Muscle of back (tissue), 11 donors: ENCODE results near the gene KCNJ11. TPM values are rescaled to one million over a fixed set of nuclear protein-coding genes. Genes with fewer than 3 reads are reported as not detected.

ENCODE experiments used
- DNase-seq, 3 donors: peaks; one replicate each; pipeline versions ENCODE4 v3.0.0 to v3.0.0-alpha.2; 2013
- polyA plus RNA-seq, 10 donors: library from polyadenylated mRNA; unstranded; fragments of 120-200 nt; gene quantifications; one replicate each; pipeline ENCODE4 v1.2.1, GENCODE V29; 2013; ENCODE audit not compliant: insufficient read length in 10 of 10

The KCNJ11 gene
- polyA plus RNA-seq, 10 donors, result 8.3 to 21.7 (median 13.6) TPM

GRCh38 chr11:17366495-17366894 is 22.0 kb downstream of the KCNJ11 start:
- no peak for DNase-seq

- peak; percentile 55 to 76 (median 61) for DNase-seq
Measured at GRCh38 chr11:17354601-17354991, 33.9 kb downstream of the KCNJ11 start.

- no peak for DNase-seq
Measured at GRCh38 chr11:17353821-17354600, 34.4 kb downstream of the KCNJ11 start.

GRCh38 chr11:17352950-17353820 is 35.3 kb downstream of the KCNJ11 start:
- peak; percentile 50 to 94 (median 68) for DNase-seq

- peak in 2 of 3 donors; percentile 37 to 77 for DNase-seq
Measured at GRCh38 chr11:17351510-17352176, 36.8 kb downstream of the KCNJ11 start, which contains the start of gene NCR3LG1. TSS of gene NCR3LG1 (plus strand) at chr11:17351800. CDS start at chr11:17351970, 170 bp downstream.

GRCh38 chr11:17351172-17351509 is 37.3 kb downstream of the KCNJ11 start:
- DNase-seq, result no peak

GRCh38 chr11:17350455-17351171 is 37.8 kb downstream of the KCNJ11 start:
- DNase-seq, result peak in 1 of 3 donors; percentile 5

GRCh38 chr11:17347676-17348075 is 40.8 kb downstream of the KCNJ11 start:
- no peak for DNase-seq

GRCh38 chr11:17343907-17344306 is 44.6 kb downstream of the KCNJ11 start:
- peak in 1 of 3 donors; percentile 40 for DNase-seq

GRCh38 chr11:17343257-17343656 is 45.2 kb downstream of the KCNJ11 start:
- DNase-seq, result no peak

Other genes with a start within 250 kb of the KCNJ11 start
- gene PIK3C2A, start 180.7 kb downstream of the KCNJ11 start, polyA plus RNA-seq, result 10 to 100 TPM; 12.9 to 24.8 (median 20.2) TPM
- 10 to 100 TPM; 49.9 to 78.6 (median 56.3) TPM for gene NUCB2, start 111.9 kb downstream of the KCNJ11 start, polyA plus RNA-seq
- gene NCR3LG1, start 36.9 kb downstream of the KCNJ11 start, polyA plus RNA-seq, result under 1 TPM; 0.23 to 0.53 (median 0.36) TPM
- 1 to 10 TPM; 1.7 to 4.8 (median 2.4) TPM for gene ABCC8, start 88.2 kb upstream of the KCNJ11 start, polyA plus RNA-seq
- 1 to 10 TPM in 1 of 10 donors, under 1 TPM in 6, not detected in 3; 0.10 to 2.0 (median 0.39) TPM for gene USH1C, start 155.8 kb upstream of the KCNJ11 start, polyA plus RNA-seq
- under 1 TPM in 7 of 10 donors, not detected in 3; 0.03 to 0.06 (median 0.03) TPM for gene OTOG, start 158.6 kb upstream of the KCNJ11 start, polyA plus RNA-seq